DMS79 treated with DMSO at 0.1 percent for 48 hours (cell line): ENCODE measurements around the gene BDKRB2.

ENCODE experiments used
- DNase-seq: peaks from one replicate; lab custom pipeline; 2025; lab: John Stamatoyannopoulos, UW

The BDKRB2 gene

GRCh38 chr14:96252999-96253539 lies 48.4 kb downstream of the BDKRB2 start:
- no peak for DNase-seq

DNA sequence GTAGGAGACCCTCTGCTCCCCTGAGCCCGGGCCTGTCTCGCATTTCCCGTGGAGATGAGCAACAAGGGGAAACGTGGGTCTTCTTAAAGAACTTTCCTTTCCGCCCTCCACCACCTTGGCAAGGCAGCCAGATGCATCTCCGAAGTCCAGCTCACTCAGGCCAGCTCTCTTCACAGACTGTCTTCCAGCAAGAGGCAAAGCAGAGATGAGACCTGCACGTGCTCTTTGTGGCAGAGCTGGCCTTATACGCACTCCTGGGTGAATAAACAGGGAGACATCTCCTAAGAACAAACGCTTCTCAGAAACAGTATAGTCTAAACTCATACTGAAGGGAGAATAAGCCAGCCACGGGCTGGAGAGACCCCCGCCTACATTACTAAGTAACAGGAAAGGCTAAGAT lies 50.0 kb downstream of the BDKRB2 start:
- DNase-seq, result no peak

DNA sequence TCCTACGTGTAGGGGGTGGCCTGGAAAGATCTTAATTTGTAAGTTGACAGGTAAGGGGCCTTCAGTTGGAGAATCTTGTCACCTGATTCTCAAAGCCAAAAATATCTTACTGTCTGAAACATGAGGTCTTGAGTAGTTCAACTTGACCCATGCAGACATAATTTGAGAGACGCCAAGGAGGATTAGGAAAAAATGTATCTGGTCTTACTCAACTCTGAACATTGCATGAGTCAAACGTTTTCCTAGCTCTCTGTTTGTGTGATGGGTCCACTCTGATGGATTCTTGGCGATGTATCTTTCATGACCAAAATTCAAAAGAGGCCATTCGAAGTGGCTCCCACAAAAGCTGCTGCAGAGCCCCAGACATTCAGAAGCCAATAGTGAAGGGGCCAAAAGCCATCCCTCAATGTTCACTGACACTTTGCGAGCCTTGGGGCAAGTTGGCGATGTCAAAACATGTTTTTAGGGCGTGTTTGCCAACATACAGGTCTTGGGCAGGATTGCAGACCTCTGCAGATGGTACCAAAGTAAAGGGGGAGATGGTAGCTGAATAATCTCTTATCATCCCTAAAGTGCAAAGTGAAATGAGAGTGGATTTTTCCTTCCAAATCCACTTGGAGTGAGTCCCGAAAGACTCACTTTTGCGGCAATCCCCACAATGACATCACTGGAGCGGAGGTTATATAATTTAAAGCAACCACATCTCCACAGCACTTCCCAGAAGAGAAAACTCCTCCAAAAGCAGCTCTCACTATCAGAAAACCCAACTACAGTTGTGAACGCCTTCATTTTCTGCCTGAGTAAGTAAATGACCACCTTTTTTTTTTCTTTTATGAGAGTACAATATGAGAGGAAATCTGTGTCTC lies 51.1 kb downstream of the BDKRB2 start, which contains the start of gene BDKRB1:
Gene BDKRB1 (plus strand): TSS at position 710 of the 866 bp plus-strand sequence. CDS start 7,473 bp downstream, outside the sequence.
- DNase-seq, result no peak

GRCh38 chr14:96256407-96256806 lies 51.8 kb downstream of the BDKRB2 start:
- DNase-seq, result no peak

- no peak for DNase-seq
Measured at GRCh38 chr14:96257056-96257455, 52.4 kb downstream of the BDKRB2 start.

DNA sequence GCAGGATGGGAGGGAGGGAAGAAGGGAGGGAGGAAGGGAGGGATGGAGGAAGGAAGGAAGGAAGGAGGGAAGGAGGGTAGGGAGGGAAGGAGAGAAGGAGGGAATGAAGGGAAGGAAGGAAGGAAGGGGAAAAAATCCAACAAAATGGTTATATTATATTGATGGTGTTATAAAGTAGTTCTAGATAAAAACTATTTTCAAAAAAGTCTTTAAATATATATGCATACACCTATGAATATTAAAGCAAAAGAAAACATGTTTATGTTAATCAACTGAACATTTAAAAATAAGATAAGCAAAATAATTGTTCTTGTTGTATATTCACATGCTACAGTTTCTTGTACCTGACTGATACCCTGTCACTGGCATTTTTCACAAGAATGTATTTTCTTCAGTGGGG lies 53.3 kb downstream of the BDKRB2 start:
- DNase-seq, result no peak

GRCh38 chr14:96260341-96260821 lies 55.7 kb downstream of the BDKRB2 start:
- no peak for DNase-seq

DNA sequence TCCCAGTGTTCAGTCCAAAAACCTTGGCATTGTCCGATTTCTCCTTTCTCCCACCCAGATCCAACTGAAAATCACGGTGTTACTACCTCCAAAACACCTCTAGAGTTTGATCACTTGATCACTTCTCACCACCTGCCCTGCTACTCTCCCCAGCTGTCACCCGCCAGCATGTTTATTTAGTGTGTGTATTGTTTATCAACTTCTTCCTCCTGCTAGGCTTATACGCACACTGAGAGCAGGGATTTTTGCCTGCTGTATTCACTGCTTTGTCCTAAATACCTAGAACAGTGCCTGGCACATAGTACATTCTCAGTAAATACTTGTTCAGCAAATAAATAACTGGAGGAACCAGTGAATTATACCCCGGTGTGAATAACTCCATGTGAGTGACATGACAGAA lies 56.4 kb downstream of the BDKRB2 start:
- no peak for DNase-seq

- no peak for DNase-seq
Measured at GRCh38 chr14:96261772-96262655, 57.4 kb downstream of the BDKRB2 start.

- no peak for DNase-seq
Measured at GRCh38 chr14:96263347-96264199, 58.9 kb downstream of the BDKRB2 start.

DNA sequence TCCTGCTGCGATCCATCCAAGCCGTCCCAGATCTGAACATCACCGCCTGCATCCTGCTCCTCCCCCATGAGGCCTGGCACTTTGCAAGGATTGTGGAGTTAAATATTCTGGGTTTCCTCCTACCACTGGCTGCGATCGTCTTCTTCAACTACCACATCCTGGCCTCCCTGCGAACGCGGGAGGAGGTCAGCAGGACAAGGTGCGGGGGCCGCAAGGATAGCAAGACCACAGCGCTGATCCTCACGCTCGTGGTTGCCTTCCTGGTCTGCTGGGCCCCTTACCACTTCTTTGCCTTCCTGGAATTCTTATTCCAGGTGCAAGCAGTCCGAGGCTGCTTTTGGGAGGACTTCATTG lies 59.5 kb downstream of the BDKRB2 start:
- no peak for DNase-seq

DNA sequence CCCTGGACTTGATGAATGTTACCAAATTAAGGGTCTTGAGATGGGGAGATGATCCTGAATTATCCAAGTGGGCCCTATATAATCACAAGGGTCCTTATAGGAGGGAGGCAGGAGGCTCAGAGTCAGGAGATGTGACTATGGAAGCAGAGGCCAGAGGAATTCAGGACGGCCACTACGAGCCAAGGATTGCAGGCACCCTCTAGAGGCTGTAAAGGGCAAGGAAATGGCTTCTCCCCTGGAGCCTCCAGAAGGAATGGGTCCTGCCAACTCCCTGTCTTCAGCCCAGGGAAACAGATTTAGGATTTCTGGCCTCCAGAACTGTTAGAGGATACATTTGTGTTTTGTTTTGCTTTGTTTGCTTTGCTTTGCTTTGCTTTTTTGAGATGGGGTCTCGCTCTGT lies 60.2 kb downstream of the BDKRB2 start:
- DNase-seq, result peak; percentile 17

GRCh38 chr14:96265383-96266095 lies 60.9 kb downstream of the BDKRB2 start:
- DNase-seq, result peak; percentile 64

GRCh38 chr14:96267336-96267735 lies 62.7 kb downstream of the BDKRB2 start:
- peak; percentile 67 for DNase-seq

GRCh38 chr14:96267916-96268315 lies 63.3 kb downstream of the BDKRB2 start:
- DNase-seq, result no peak

- DNase-seq, result no peak
Measured at GRCh38 chr14:96268431-96269358, 64.1 kb downstream of the BDKRB2 start.

GRCh38 chr14:96269359-96269710 lies 64.7 kb downstream of the BDKRB2 start:
- no peak for DNase-seq

DNA sequence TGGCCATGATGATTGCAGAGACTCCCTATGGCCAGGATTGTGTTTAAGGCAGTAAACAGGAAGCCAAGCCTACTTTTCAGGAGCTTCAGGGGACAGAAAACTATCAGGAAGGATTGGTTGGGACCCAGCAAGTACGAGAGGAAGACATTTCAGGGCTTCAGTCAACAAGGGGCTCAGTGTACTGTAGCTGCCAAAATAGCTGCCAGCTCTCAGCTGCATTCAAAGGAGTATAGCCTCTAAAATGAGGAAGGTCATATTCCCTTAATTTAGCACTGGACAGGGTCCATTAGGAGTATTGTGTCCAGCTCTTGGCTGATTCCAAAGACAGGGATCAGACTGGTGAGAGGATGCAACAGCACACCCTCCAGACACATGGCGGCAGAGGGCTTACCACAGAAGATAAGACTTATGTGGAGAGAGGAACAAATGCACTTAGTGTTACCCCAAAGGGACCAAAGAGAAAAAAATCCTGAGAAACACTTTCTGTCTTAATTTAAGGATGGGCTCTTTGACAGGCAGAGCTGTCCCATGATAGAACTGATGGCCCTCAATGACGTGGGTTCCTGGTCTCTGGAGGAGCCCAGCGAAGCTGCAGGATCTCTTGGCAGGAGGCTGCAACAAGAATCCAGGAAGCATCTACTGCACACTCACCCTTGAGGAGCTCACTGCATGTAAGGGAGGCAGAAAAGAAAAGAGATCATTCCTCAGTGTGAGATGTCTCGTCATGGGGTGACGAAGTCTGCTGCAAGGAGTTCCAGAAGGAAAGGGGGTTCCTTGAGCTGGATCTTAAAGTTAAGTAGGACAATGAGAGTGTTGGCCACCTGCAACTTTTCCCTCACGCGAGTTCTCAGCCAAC lies 66.2 kb downstream of the BDKRB2 start:
- no peak for DNase-seq

GRCh38 chr14:96271421-96271762 lies 66.8 kb downstream of the BDKRB2 start:
- DNase-seq, result no peak
